H1 (cell line): Measurements from ENCODE around the gene CARF. TPM values are rescaled to one million over a fixed set of nuclear protein-coding genes. Genes with fewer than 3 reads are reported as not detected.

Source experiments
- CTCF ChIA-PET: fragments of 300-600 bp; sonication (Branson Sonifier 250); formaldehyde crosslinking; loops from one replicate; lab custom pipeline; 2021; ENCODE audit not compliant: partially characterized antibody; lab: Charles Lee
- POLR2A ChIA-PET: fragments of 300-600 bp; sonication (Branson Sonifier 250); formaldehyde crosslinking; loops from one replicate; lab custom pipeline; 2021; ENCODE audit warnings: inconsistent platforms; ENCODE audit not compliant: partially characterized antibody; lab: Charles Lee
- DNase-seq, 2 experiments: peaks; one replicate each; pipeline versions ENCODE4 v3.0.0 to v3.0.0-alpha.2; 2010 to 2022; ENCODE audit warnings: low spot score in 2 of 2, low read depth in 1 of 2, mixed read lengths in 1 of 2
- FAIRE-seq: peaks from 2 replicates; lab custom pipeline; 2011; peaks lifted over from hg19 to GRCh38; lab: Jason Lieb, UNC
- H2AFZ ChIP-seq: 2 replicates; pipeline ENCODE4 v1.8.1; 2012; ENCODE audit warnings: low read length, inconsistent platforms
- H2AK5ac ChIP-seq: 2 replicates; pipeline ENCODE4 v1.6.1; 2013; ENCODE audit warnings: low read depth, low read length
- H2BK120ac ChIP-seq: replicated peaks from 2 replicates; pipeline ENCODE3; 2013; ENCODE audit warnings: low read depth, low read length, inconsistent platforms
- H2BK12ac ChIP-seq: 2 replicates; pipeline ENCODE4 v1.6.1; 2013; ENCODE audit warnings: low read depth, low read length
- H2BK15ac ChIP-seq: 2 replicates; pipeline ENCODE4 v1.6.1; 2013; ENCODE audit warnings: low read length
- H2BK20ac ChIP-seq: 2 replicates; pipeline ENCODE4 v1.6.1; 2013; ENCODE audit warnings: low read length
- H2BK5ac ChIP-seq: 2 replicates; pipeline ENCODE4 v1.6.1; 2013; ENCODE audit warnings: low read depth, low read length
- H3K14ac ChIP-seq: 2 replicates; pipeline ENCODE4 v1.6.1; 2013; ENCODE audit warnings: inconsistent platforms; ENCODE audit not compliant: insufficient read length
- H3K18ac ChIP-seq: 2 replicates; pipeline ENCODE4 v1.6.1; 2013; ENCODE audit warnings: low read length; ENCODE audit errors: extremely low read depth
- H3K23ac ChIP-seq: 2 replicates; pipeline ENCODE4 v1.6.1; 2013; ENCODE audit warnings: inconsistent platforms; ENCODE audit not compliant: insufficient read length
- H3K23me2 ChIP-seq: 2 replicates; pipeline ENCODE4 v1.6.1; 2013; ENCODE audit warnings: low read depth, low read length
- H3K27ac ChIP-seq: 2 replicates; pipeline ENCODE4 v1.6.1; 2011; ENCODE audit warnings: low read depth, low read length, inconsistent platforms
- H3K27me3 ChIP-seq, 4 experiments: replicated peaks in 1 of 4; 1 replicate in 1 of 4; 2 replicates in 3 of 4; pipeline versions ENCODE4 v1.6.1 to v1.8.1; 2011 to 2013; ENCODE audit warnings: low read length in 3 of 4, mild to moderate bottlenecking in 3 of 4, inconsistent platforms in 2 of 4, mixed read lengths in 2 of 4, moderate library complexity in 1 of 4; ENCODE audit not compliant: control insufficient read depth in 3 of 4, insufficient read depth in 3 of 4; ENCODE audit errors: extremely low read depth in 1 of 4
- H3K36me3 ChIP-seq, 4 experiments: 2 replicates each; pipeline versions ENCODE4 v1.6.1 to v1.8.1; 2011 to 2013; ENCODE audit warnings: mild to moderate bottlenecking in 4 of 4, low read length in 3 of 4, moderate library complexity in 2 of 4, control low read depth in 1 of 4, inconsistent platforms in 1 of 4; ENCODE audit not compliant: insufficient read depth in 4 of 4, control insufficient read depth in 2 of 4
- H3K4ac ChIP-seq: replicated peaks from 2 replicates; pipeline ENCODE3; 2013; ENCODE audit warnings: low read length, low read depth, mixed read lengths, inconsistent platforms; ENCODE audit not compliant: insufficient read length
- H3K4me1 ChIP-seq, 4 experiments: replicated peaks in 1 of 4; 1 replicate in 1 of 4; 2 replicates in 3 of 4; pipeline versions ENCODE4 v1.6.1 to v1.8.1; 2011 to 2013; ENCODE audit warnings: low read length in 3 of 4, inconsistent platforms in 2 of 4, mixed read lengths in 1 of 4; ENCODE audit not compliant: insufficient read depth in 4 of 4, control insufficient read depth in 3 of 4
- H3K4me2 ChIP-seq, 2 experiments: 2 replicates each; pipeline versions ENCODE4 v1.6.1 to v1.8.1; 2011 to 2013; ENCODE audit warnings: low read depth in 2 of 2, low read length in 2 of 2, control low read depth in 1 of 2, inconsistent platforms in 1 of 2, mild to moderate bottlenecking in 1 of 2; ENCODE audit not compliant: insufficient read depth in 1 of 2
- H3K4me3 ChIP-seq, 4 experiments: fragments of 200-600, 300-600 bp in 1 of 4; sonication (generic), shearing (Covaris generic), sonication (Bioruptor Twin) in 1 of 4; 2 replicates each; pipeline versions ENCODE4 v1.5.1 to v1.8.1; 2011 to 2016; ENCODE audit warnings: low read length in 4 of 4, low read depth in 3 of 4, control low read depth in 2 of 4, inconsistent platforms in 2 of 4, mild to moderate bottlenecking in 2 of 4, mixed read lengths in 1 of 4, moderate library complexity in 1 of 4; ENCODE audit not compliant: insufficient read depth in 2 of 4; ENCODE audit errors: extremely low read depth in 1 of 4
- H3K56ac ChIP-seq: replicated peaks from 2 replicates; pipeline ENCODE3; 2013; ENCODE audit warnings: low read depth, mild to moderate bottlenecking, mixed read lengths, low read length, inconsistent platforms; ENCODE audit not compliant: insufficient read length
- H3K79me1 ChIP-seq: 2 replicates; pipeline ENCODE4 v1.6.1; 2013; ENCODE audit warnings: low read depth, low read length, control low read depth
- H3K79me2 ChIP-seq, 2 experiments: 2 replicates each; pipeline versions ENCODE4 v1.6.1 to v1.8.1; 2012 to 2013; ENCODE audit warnings: low read length in 2 of 2, mild to moderate bottlenecking in 2 of 2, inconsistent platforms in 1 of 2; ENCODE audit not compliant: insufficient read depth in 2 of 2, control insufficient read depth in 1 of 2
- H3K9ac ChIP-seq, 4 experiments: replicated peaks in 1 of 4; 1 replicate in 1 of 4; 2 replicates in 3 of 4; pipeline versions ENCODE4 v1.6.1 to v1.8.1; 2011 to 2013; ENCODE audit warnings: low read depth in 3 of 4, low read length in 3 of 4, control low read depth in 2 of 4, mild to moderate bottlenecking in 2 of 4, moderate library complexity in 2 of 4, inconsistent platforms in 1 of 4; ENCODE audit errors: extremely low read depth in 1 of 4
- H3K9me3 ChIP-seq, 2 experiments: 2 replicates each; pipeline versions ENCODE4 v1.6.1 to v1.8.1; 2012 to 2013; ENCODE audit warnings: mild to moderate bottlenecking in 2 of 2, moderate library complexity in 2 of 2, control low read depth in 1 of 2, inconsistent platforms in 1 of 2, low read depth in 1 of 2, low read length in 1 of 2, mixed read lengths in 1 of 2; ENCODE audit not compliant: insufficient read depth in 2 of 2
- H4K20me1 ChIP-seq, 2 experiments: replicated peaks in 1 of 2; 2 replicates each; pipeline versions ENCODE3 to v1.8.1; 2011 to 2013; ENCODE audit warnings: inconsistent platforms in 2 of 2, low read length in 2 of 2, mild to moderate bottlenecking in 1 of 2; ENCODE audit not compliant: insufficient read depth in 2 of 2, control insufficient read depth in 1 of 2
- H4K5ac ChIP-seq: 2 replicates; pipeline ENCODE4 v1.6.1; 2013; ENCODE audit warnings: low read length, low read depth, mixed read lengths, inconsistent platforms; ENCODE audit not compliant: insufficient read length
- H4K8ac ChIP-seq: 2 replicates; pipeline ENCODE4 v1.8.0; 2013; ENCODE audit warnings: mild to moderate bottlenecking, moderate library complexity, low read length, inconsistent platforms; ENCODE audit not compliant: insufficient read depth; ENCODE audit errors: extremely low read depth
- H4K91ac ChIP-seq: replicated peaks from 2 replicates; pipeline ENCODE3; 2013; ENCODE audit warnings: low read length, mixed read lengths, inconsistent platforms; ENCODE audit not compliant: insufficient read length
- CEBPB ChIP-seq: IDR thresholded peaks from 2 replicates; pipeline ENCODE4 v1.6.1; 2012; ENCODE audit warnings: low read depth, low read length
- E2F6 ChIP-seq: IDR thresholded peaks from 2 replicates; pipeline ENCODE4 v1.6.1; 2012; ENCODE audit warnings: inconsistent platforms
- HDAC2 ChIP-seq, 2 experiments: fragments of 300-600 bp in 1 of 2; sonication (generic) in 1 of 2; IDR thresholded peaks; 2 replicates each; pipeline ENCODE4 v1.6.1; 2011 to 2012; ENCODE audit warnings: low read depth in 2 of 2, low read length in 2 of 2, mild to moderate bottlenecking in 2 of 2, moderate library complexity in 2 of 2, borderline replicate concordance in 1 of 2, inconsistent platforms in 1 of 2
- HDAC6 ChIP-seq: IDR thresholded peaks from one replicate; pipeline ENCODE4 v1.7.1; 2012; ENCODE audit warnings: low read depth, mild to moderate bottlenecking, inconsistent platforms, low read length, moderate library complexity
- KDM1A ChIP-seq: fragments of 200-600, 300-600 bp; sonication (generic); IDR thresholded peaks from 2 replicates; pipeline ENCODE4 v1.7.1; 2016; ENCODE audit warnings: mild to moderate bottlenecking, low read length, borderline replicate concordance
- POLR2AphosphoS5 ChIP-seq: IDR thresholded peaks from 2 replicates; pipeline ENCODE4 v1.6.1; 2011; ENCODE audit warnings: low read depth, low read length
- RAD21 ChIP-seq, 2 experiments: IDR thresholded peaks in 1 of 2; conservative IDR thresholded peaks in 1 of 2; 2 replicates each; pipeline ENCODE4 v1.6.1; 2011; ENCODE audit warnings: low read depth in 2 of 2, low read length in 2 of 2, improper control_type of control experiment in 1 of 2, inconsistent platforms in 1 of 2, mild to moderate bottlenecking in 1 of 2, moderate library complexity in 1 of 2
- RXRA ChIP-seq: IDR thresholded peaks from 2 replicates; pipeline ENCODE4 v1.6.1; 2011; ENCODE audit warnings: low read depth, mild to moderate bottlenecking, low read length, moderate library complexity; ENCODE audit not compliant: insufficient read depth
- SP4 ChIP-seq: IDR thresholded peaks from 2 replicates; pipeline ENCODE4 v1.6.1; 2012; ENCODE audit warnings: low read length, inconsistent platforms
- TCF12 ChIP-seq: IDR thresholded peaks from 2 replicates; pipeline ENCODE4 v1.6.1; 2011; ENCODE audit warnings: low read depth, mild to moderate bottlenecking, low read length
- WGBS, 2 experiments: shearing (Covaris generic) in 1 of 2; methylation state at CpG; one replicate each; pipeline versions ENCODE4 v1.1.6 to v1.1.7; 2013 to 2015; ENCODE audit warnings: low lambda C conversion rate in 2 of 2, mixed read lengths in 2 of 2, inconsistent platforms in 1 of 2, low coverage in 1 of 2, missing lambda C conversion rate in 1 of 2; ENCODE audit not compliant: insufficient replicate concordance in 2 of 2, insufficient coverage in 1 of 2, insufficient read length in 1 of 2; ENCODE audit errors: extremely low coverage in 1 of 2, missing lambda C conversion rate in 1 of 2; 5-methylcytosine and 5-hydroxymethylcytosine counted together
- polyA plus RNA-seq, 7 experiments: library from polyadenylated mRNA; depleted of rRNA in 3 of 7; stranded (reverse) in 5 of 7; unstranded in 2 of 7; fragments of >200 nt in 5 of 7; fragments of 200-250 nt in 2 of 7; gene quantifications; 1 replicate in 5 of 7; 2 replicates in 1 of 7; 4 replicates in 1 of 7; pipeline versions ENCODE4 v1.2.1 to v1.2.3, GENCODE V29; 2011 to 2013; ENCODE audit warnings: missing spikeins in 2 of 7, mixed read lengths in 2 of 7
- total RNA-seq: library from RNA; stranded (reverse); fragmentation: NEBNext Ultra II Directional; extraction: Animal tissue kit (Norgen Biotek cat#: 25700); gene quantifications from 2 replicates; pipeline ENCODE4 v1.2.1, GENCODE V29; 2021
- TF ChIP-seq, protein P1 (sequence below): IDR thresholded peaks from 2 replicates; pipeline ENCODE4 v1.6.1; 2012; ENCODE audit warnings: inconsistent platforms

Gene CARF
- total and polyA plus RNA-seq, 2 of the 8 experiments (the other 6 are each of a cell fraction or from before 2014, with no cell fraction given): 2.0 to 2.6 TPM

DNA sequence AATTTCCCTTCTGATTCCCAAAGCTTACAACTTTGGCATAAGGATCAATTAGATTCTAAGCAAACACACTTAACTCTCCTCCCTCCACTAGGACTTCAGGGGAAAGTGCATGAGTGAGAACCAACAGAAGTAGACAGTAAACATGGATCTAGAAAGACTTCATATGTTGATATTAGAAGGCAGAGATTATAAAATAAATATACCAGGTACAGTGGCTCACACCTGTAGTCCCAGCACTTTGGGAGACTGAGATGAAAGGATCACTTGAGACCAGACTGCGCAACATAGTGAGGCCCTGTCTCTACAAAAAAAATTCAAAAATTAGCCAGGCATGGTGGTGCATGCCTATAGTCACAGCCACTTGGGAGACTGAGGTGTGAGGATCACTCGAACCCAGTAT, 118.5 kb downstream of the CARF start:
- H3K18ac ChIP-seq: no peak overlapping the region
- no peak overlapping the region for H3K4me2 ChIP-seq
- ChIA-PET POLR2A (interaction anchor here (1.9 kb wide), 1 partner anchor 13 kb away, joined by 4 read pairs; no protein-coding TSS in a partner anchor), CTCF (no interaction called here)
- no peak overlapping the region for H3K23ac ChIP-seq
- H4K20me1 ChIP-seq: no peaks in the 10 kb centered on the region
- no peak overlapping the region for H3K27ac ChIP-seq
- DNase-seq (no peak), FAIRE-seq (no peak)
- no peaks in the 10 kb centered on the region for H3K9me3 ChIP-seq
- no peak overlapping the region for H3K4me3 ChIP-seq
- H2AK5ac ChIP-seq: no peak overlapping the region
- no peak overlapping the region for H2BK12ac ChIP-seq
- TF ChIP-seq CEBPB (no peak), POLR2AphosphoS5 (no peak), HDAC6 (no peak), SP4 (no peak), RAD21 (IDR thresholded peaks at IDR 0.05 in 1 of 2, conservative IDR thresholded peaks at IDR 0.05 in 1 of 2; ENCODE audit: low read depth in 2 of 2, low read length in 2 of 2) (no peak), E2F6 (no peak), HDAC2 (IDR thresholded peaks at IDR 0.05; ENCODE audit: borderline replicate concordance in 1 of 2, low read depth in 2 of 2, low read length in 2 of 2) (no peak), TCF12 (no peak), KDM1A (no peak), RXRA (no peak)
- TF ChIP-seq, protein P1, sequence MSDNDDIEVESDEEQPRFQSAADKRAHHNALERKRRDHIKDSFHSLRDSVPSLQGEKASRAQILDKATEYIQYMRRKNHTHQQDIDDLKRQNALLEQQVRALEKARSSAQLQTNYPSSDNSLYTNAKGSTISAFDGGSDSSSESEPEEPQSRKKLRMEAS: no peak
- H2BK20ac ChIP-seq: no peak overlapping the region
- no peaks in the 10 kb centered on the region for H3K23me2 ChIP-seq
- no peak overlapping the region for H2BK120ac ChIP-seq
- no peak overlapping the region for H4K8ac ChIP-seq
- H3K36me3 ChIP-seq: no peaks in the 10 kb centered on the region
- H3K4me1 ChIP-seq: no peaks in the 10 kb centered on the region
- H4K91ac ChIP-seq: no peak overlapping the region
- H3K79me1 ChIP-seq: no peaks in the 10 kb centered on the region
- no peak overlapping the region for H2AFZ ChIP-seq
- H2BK15ac ChIP-seq: no peak overlapping the region
- 93% methylated on average over 2 of the region's 2 CpGs; no CpG with 5 or more reads in 1 of the 2 experiments for WGBS, 2 experiments
- H4K5ac ChIP-seq: no peak overlapping the region
- no peak overlapping the region for H3K9ac ChIP-seq
- H3K27me3 ChIP-seq: no peaks in the 10 kb centered on the region
- no peak overlapping the region for H3K14ac ChIP-seq
- no peaks in the 10 kb centered on the region for H3K79me2 ChIP-seq
- H2BK5ac ChIP-seq: no peak overlapping the region; the same call in 1 of the 2 replicates
- no peak overlapping the region for H3K56ac ChIP-seq
- no peak overlapping the region for H3K4ac ChIP-seq
